HG03066 (cell line): ENCODE results near the gene RHOJ.
A peak's percentile ranks its signal among the peaks of the same experiment; 100 is the strongest.
"Not testable (repeated sequence)": the region's sequence is repeated elsewhere in the genome, so short reads cannot be mapped to it uniquely, and the experiment has no call there.

Experiments used
- ATAC-seq: cut with Tn5 transposase; IDR thresholded peaks from one replicate; pipeline ENCODE4 v1.9.1; 2021; ENCODE audit warnings: low read depth; ENCODE audit not compliant: unreplicated experiment

Gene RHOJ

DNA sequence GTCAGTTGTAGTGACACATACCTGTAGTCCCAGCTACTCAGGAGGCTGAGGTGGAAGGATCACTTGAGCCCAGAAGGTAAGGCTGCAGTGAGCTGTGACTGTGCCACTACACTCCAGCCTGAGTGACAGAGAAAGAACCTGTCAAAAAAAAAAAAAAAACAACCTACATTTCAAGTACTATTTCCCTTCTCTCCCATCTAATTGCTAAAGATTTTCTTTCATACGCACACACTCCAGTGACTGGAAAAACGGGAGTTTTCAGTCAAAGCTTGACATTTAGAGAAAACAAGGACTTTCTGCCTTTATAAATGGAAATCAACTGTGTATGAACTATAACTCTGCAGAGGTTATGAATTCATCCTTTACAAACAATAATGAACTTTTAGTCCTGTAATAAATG is 88.6 kb downstream of the RHOJ start:
- no peak for ATAC-seq

DNA sequence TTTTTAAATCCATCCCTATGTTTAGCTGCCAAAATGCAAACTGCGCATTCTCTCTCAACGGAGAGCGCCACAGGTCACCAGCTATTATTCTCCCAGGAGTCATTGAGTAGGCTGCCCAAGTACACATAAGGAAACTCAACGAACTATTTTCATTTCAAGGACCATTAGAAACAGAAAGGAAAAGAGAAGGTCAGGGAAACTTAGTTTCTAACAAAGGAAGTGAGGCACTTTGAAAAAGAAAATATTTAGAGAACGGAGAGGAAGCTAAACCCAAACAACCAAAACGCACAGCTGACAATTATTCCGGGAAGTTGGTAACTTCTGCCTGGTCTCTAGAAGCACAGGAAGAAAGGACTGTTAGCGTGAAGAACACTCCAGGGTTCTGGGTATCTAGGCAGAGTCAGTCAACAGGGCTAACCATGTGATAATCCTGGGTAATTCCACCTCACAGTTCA is 91.0 kb downstream of the RHOJ start:
- ATAC-seq = peak; percentile 57

DNA sequence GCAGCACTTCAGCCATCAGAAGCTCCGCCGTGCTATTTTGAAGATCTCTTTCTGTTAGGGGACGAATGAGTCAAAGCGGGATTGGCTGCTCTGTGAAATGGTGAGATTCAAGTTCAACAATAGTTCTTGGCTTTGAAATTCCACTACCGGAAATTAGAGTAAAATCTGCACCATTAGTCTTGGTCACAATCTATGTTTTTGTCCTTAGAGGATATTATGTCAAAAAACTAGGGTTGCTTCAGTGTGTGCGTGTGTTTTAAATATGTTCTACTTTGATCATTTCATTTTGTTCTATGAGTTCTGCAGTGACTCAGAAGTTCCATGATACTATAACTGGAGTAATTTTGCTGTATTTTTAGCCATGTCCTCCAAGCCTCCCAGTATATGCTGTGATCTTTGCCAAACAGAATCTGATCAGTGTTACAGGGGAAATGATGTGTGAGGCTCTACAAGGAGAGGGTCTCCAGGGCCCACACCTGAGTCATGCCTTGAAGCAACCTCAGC is 91.9 kb downstream of the RHOJ start:
- ATAC-seq = no peak

DNA sequence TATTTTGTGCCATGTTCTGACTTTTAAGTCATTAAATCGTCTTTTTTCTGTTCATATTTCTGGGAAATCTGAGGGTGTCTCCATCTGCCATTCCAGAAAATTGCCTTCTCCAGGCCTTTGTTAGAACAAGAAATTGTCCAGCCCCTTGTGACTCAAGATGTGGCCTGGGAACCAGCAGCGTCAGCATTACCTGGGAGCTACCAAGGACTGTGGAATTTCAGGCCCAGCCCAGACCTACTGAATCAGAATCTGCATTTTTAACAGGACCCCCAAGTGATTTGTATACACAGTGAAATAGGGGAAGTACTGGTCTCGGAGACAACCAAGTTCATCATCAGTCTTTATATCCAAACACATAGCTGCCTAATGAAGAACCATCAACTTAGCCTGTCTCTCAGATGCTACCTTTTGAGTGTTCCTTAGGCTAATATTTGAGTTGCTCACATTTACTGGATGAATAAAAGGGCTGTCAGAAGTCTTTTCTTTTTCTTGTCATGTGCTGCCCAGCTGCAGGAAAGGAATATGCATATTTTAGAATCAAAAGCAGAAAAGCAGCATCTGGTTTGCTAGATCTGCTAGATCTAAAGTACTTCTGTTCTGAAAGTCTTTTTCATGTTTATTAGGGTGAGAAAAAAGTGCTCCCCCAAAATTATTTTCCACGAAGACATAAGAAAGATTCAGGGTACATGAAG is 93.3 kb downstream of the RHOJ start:
- ATAC-seq = no peak

DNA sequence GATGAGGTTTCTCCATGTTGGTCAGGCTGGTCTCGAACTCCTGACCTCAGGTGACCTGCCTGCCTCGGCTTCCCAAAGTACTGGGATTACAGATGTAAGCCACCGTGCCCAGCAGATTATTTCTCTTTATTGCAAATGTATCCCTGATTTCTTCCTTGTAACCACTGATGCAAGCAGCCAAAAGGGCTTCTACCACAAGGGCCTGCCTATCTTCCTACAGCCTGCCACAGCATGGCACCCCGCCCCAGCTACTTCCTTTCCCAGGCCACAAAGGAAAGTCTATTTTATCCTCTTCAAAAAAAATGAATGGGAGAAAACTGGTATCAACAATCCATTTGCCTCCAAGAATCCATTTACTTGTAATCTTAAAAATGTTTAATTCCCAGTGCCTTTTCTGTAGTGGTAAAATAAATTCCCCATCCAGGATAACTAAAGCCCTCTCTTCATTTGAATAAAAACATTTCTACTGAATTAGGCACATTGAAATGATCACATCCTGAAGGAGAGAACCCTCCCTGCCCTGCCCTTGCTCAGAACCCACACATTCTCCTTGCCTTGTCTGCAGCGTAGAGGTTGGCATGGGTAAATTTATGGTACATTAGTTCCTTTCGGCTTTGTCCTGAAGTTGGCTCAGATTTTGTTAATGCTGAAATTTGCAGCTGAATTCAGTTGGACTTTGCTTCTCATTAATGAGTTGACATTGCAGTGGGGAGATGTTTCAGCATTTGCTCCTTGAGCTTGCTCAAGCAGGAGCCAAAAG is 95.3 kb downstream of the RHOJ start:
- no peak for ATAC-seq

DNA sequence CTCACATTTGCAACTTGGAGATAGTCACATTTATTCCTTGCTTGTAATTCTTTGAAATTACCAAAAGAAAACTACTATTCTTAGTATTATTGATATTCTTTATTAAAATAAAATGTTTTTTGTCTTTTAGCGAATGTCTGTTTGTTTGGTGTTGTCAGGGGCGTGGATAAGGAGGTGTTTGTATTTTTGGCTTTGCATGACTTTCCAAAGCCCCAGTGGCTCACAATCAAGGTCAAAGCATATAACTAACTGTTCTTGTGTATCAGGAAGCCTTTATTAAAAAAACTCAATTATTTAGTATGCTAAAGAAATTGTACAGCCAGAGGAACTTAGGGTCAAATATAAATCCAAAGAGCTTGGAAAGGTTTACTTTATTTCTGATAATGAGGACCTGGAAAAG is 96.6 kb downstream of the RHOJ start:
- no peak for ATAC-seq

DNA sequence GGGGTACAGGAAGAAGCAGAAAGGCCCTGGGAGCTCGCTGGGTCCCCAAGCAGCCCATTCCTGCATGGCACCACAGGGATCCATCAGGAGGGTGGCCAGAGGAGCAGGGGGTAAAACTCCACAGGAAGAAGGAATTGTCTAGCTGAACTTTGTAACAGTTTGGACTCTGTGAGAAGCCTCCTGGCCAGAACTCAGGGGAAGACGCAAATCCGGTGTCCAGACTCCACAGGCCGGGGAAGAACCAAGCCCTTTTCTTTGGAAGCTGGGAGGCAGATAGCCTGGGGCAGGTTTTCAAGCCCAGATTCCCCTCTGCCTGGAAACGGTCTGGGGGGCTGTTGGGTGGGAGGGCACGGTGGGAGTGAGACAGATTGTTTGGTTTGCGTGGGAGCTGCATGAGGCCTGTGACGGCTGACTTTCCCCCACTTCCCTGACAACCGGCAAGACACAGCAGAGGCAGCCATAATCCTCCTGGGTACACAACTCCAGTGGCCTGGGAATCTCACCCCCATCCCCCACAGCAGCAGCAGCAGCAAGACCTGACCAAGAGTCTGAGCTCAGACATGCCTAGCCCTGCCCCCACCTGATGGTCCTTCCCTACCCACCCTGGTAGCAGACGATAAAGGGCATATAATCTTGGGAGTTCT is 97.8 kb downstream of the RHOJ start:
- ATAC-seq = no peak

DNA sequence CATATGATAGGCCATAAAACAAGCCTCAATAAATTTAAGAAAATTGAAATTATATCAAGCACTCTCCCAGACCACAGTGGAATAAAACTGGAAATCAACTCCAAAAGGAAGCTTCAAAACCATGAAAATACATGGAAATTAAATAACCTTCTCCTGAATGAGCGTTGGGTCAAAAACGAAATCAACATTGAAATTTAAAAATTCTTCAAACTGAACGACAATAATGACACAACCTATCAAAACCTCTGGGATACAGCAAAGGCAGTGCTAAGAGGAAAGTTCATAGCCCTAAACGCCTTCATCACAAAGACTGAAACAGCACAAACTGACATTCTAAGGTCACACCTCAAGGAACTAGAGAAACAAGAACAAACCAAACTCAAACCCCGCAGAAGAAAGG is 100.2 kb downstream of the RHOJ start:
- not testable (repeated sequence) for ATAC-seq

DNA sequence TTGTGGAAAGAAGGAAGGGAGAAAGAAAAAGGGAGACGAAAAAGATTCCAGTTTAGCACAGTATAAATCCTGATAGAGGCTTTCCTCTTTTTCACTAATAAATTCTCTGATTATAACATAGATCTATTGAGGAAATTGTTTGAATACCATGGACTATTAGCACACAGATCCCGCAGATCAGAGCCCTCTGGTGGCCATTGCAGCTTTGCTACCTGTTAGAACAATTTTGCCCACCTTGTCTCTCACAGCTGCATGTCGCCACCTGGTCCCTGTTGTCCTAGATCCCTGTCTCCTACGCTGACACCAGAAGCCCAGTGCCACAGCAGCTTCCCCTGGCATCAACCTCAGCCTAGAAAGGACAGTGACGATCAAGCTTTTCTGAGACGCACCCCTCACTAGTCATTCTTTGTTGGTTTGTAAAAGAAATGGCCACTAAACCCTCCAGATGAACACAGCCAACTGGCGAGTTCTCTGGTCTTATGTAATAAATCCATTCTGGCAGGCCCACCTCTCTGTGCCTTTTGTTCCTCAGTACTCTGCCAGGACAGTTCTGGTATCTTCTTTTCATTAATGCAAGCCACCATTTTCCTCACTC is 104.6 kb downstream of the RHOJ start:
- no peak for ATAC-seq

DNA sequence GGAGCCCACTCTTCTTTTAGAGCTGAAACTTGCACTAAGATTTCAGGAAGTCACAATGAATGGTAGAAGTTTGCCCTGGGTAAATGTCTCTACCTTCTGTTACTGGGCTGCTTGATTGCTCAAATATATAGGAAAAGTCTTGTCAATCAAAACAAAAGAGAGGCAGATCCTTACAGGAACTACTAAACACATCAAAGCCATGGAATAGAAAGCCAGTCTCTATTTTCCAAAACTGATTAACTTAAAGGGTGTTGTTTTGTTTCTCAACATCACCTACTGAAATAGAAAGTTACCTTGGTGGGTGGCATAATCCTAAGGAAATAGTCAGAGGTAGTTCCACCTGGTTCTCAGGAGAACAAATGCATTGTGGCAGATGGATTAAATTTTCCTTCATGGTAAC is 114.6 kb downstream of the RHOJ start, which contains the start of gene GPHB5:
TSS of gene GPHB5 (minus strand) at position 101 of the 400 bp plus-strand sequence. CDS start 1,086 bp downstream, outside the sequence.
- no peak for ATAC-seq

DNA sequence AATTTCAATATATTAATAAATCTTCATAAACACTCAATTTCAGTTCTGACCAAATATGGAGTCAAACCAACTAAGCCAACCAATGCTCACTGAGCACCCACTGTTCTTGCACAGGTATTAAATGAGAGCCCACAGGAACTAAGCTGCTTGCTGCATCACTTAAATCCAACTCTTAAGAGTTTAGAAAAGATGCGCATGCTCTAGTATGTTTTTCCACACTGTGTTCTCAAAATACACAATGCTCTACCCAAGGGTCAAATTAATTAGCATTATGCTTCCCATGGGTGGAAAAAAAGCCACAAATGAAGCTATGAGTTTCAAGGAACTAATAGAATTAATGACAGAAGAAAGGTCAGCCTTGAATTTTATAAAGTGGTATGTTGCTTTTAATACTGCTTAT is 118.2 kb downstream of the RHOJ start:
- ATAC-seq = no peak

DNA sequence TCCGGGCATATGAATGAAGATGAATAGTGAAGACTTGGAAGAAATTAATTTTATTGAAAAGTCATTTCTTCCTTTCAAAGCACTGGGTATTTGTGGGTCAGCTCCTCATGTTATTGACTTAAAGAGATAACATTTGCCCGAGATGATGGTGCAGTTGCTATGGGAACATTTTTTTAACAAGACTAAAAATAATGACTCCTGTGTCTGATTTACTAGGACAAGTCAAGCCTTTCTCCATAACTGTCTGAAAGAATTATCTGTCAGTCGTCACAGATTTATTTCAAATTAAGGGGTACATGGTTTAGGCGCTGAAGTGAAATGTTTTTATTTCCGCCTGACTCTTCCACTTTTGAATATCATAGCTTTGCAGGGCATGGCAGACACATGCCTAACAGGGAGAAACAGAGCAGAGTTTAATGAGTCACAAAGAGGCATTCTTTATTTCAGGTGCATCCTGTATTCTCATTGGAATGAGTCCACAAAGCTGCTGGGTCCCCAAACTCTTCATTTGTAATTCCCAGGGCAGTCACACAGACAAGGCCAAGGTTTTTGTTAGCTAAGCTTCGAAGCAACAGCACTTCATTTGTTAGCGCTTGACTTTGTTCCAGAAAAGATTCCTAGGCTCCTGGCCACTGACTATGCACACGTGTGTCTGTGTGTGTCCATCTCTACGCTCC is 118.8 kb downstream of the RHOJ start:
- ATAC-seq = no peak

DNA sequence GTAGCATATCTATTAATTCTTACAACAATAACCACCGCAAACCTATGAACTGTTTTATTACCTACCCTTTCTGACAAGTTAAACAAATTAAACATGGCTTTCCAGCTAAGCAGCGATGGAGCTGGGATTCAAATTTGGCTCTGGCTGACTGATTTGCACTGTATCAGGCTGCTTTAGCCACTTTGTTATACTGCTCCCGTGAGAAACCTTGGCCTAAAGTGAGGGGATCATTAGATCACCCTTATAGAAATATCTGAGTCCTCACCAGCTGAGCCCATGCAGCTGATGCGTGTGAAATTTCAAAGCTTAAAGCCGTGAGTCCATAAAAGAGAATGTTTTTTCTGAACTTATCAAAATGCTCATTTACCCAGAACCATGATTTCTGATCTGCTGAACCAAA is 122.6 kb downstream of the RHOJ start:
- ATAC-seq = no peak

DNA sequence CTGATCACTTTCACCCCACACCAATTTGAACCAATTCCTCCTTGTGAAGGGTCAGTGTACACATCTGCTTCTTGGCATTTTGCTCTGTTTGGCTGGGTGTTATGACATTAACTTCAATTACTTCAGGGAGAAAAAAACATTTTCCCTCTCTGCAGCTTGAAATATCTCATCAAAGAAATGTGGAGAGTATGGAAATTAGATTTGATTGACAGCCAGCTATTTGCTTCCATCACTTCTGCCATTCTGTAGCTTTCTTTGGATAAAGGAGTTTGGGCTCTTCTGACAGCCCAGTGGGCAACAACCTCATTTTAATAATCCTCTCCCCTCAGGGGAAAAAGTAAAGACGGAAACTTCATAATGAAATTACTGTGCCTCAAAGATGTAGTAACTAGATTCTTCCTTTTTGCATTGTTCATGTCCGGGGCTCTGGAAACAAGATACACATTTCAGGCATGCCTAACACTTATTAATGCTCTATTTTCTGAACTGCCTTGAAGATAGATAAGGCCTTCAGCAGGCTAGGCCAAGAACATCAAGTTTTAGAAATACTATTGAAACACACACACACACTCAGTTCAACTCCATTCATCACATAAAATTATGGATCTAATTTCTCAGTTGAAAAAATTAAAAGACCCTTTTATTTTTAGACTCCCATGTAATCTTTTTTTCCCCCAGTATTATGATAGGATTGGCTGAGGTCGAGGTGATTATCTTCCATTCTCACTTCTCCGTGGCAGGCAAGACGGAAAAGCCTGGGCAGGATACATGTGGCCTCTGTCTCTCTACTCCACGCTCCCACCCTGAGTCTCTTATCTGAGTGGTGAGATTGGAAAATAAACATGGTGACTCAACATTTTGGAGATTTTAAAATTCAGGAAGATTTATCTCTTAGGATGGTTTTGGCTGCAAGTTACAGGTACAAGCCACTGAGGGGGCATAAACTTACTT is 124.8 kb downstream of the RHOJ start:
- no peak for ATAC-seq

DNA sequence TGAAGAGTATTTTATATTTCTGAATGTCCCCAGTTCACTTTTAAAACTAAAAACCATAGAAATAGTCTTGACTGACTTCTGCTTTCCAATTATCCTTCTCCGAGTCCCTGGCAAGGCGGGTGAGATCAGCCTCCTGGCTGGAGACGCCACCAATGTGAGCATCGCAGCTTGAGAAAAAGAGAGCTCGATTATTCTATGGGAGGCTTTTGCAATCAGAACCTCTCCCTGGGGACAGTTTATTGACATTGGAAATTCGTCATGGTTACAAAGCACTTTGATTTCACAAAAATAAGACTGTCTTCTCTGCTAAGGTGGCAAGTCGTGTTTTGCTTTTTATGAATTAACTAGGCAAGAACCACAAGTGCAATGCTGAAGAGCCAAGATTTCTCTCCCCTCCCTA is 138.1 kb downstream of the RHOJ start:
- no peak for ATAC-seq
